NB4 (cell line): ENCODE results near the gene PPT2.

Experiments used
- DNase-seq: peaks from one replicate; pipeline ENCODE4 v3.0.0; 2010; ENCODE audit warnings: low read depth
- H3K4me3 ChIP-seq: one replicate; pipeline ENCODE4 v1.5.1; 2011; ENCODE audit warnings: mild to moderate bottlenecking, low read depth, low read length, moderate library complexity
- CTCF ChIP-seq: IDR thresholded peaks from one replicate; pipeline ENCODE4 v1.5.1; 2012; ENCODE audit warnings: low read depth, low read length
- MAX ChIP-seq: IDR thresholded peaks from 2 replicates; pipeline ENCODE4 v1.6.1; 2011; ENCODE audit warnings: low read depth, low read length
- MYC ChIP-seq: IDR thresholded peaks from 2 replicates; pipeline ENCODE4 v1.6.1; 2011; ENCODE audit warnings: low read depth, low read length
- POLR2A ChIP-seq: IDR thresholded peaks from 2 replicates; pipeline ENCODE4 v1.6.1; 2011; ENCODE audit warnings: mild to moderate bottlenecking; ENCODE audit not compliant: insufficient read length; ENCODE audit errors: extremely low read depth

PPT2 gene

GRCh38 chr6:32146287-32146686, 7.7 kb upstream of the PPT2 start:
- TF ChIP-seq MYC, result no peak
- TF ChIP-seq POLR2A, result no peak
- TF ChIP-seq MAX, result no peak
- no peak for TF ChIP-seq CTCF
- H3K4me3 ChIP-seq, result no peak overlapping the region
- DNase-seq, result no peak

GRCh38 chr6:32146687-32147086, 7.3 kb upstream of the PPT2 start:
- DNase-seq, result no peak
- no peak overlapping the region for H3K4me3 ChIP-seq
- no peak for TF ChIP-seq MYC
- no peak for TF ChIP-seq MAX
- no peak for TF ChIP-seq CTCF
- TF ChIP-seq POLR2A, result no peak

- TF ChIP-seq MYC (no peak), POLR2A (no peak), CTCF (peak; percentile 11)
- peak; percentile 31 for DNase-seq
- H3K4me3 ChIP-seq, result no peak overlapping the region
Measured at GRCh38 chr6:32147401-32148132, 6.4 kb upstream of the PPT2 start.

- no peak overlapping the region for H3K4me3 ChIP-seq
- TF ChIP-seq POLR2A (no peak), MAX (no peak), MYC (no peak), CTCF (no peak)
Measured at GRCh38 chr6:32148289-32149091, 5.5 kb upstream of the PPT2 start.

GRCh38 chr6:32149092-32149755, 4.7 kb upstream of the PPT2 start:
- TF ChIP-seq MYC (no peak), POLR2A (no peak), MAX (no peak), CTCF (no peak)
- H3K4me3 ChIP-seq, result no peak overlapping the region
- no peak for DNase-seq

More at GRCh38 chr6:32148289-32149091, 5.5 kb upstream of the PPT2 start:
- DNase-seq, result no peak
